Glutamatergic neuron (in vitro differentiated cells): ENCODE results near the gene KLK2. TPM values are rescaled to one million over a fixed set of nuclear protein-coding genes. Genes with fewer than 3 reads are reported as not detected.

Experiments
- DNase-seq: peaks from one replicate; pipeline ENCODE4 v3.0.0; 2022
- H3K27ac Mint-ChIP-seq: one replicate; pipeline ENCODE4 v1.8.0; 2020; ENCODE audit warnings: mild to moderate bottlenecking, mixed read lengths, inconsistent platforms; ENCODE audit not compliant: unreplicated experiment
- H3K27me3 Mint-ChIP-seq: one replicate; pipeline ENCODE4 v1.8.0; 2020; ENCODE audit warnings: mild to moderate bottlenecking, moderate library complexity, mixed read lengths, inconsistent platforms; ENCODE audit not compliant: unreplicated experiment
- H3K36me3 Mint-ChIP-seq: one replicate; pipeline ENCODE4 v1.8.0; 2020; ENCODE audit warnings: mild to moderate bottlenecking, mixed read lengths, inconsistent platforms; ENCODE audit not compliant: unreplicated experiment
- H3K4me1 Mint-ChIP-seq: one replicate; pipeline ENCODE4 v1.8.0; 2020; ENCODE audit warnings: mild to moderate bottlenecking, low read depth, mixed read lengths, inconsistent platforms; ENCODE audit not compliant: unreplicated experiment
- H3K4me3 Mint-ChIP-seq: one replicate; pipeline ENCODE4 v1.8.0; 2020; ENCODE audit warnings: mild to moderate bottlenecking, mixed read lengths, inconsistent platforms; ENCODE audit not compliant: unreplicated experiment
- H3K9me3 Mint-ChIP-seq: one replicate; pipeline ENCODE4 v1.8.0; 2020; ENCODE audit warnings: mild to moderate bottlenecking, moderate library complexity, mixed read lengths, inconsistent platforms; ENCODE audit not compliant: unreplicated experiment
- total RNA-seq: library from RNA; stranded (reverse); fragmentation: NEBNext Ultra II Directional; extraction: Animal tissue kit (Norgen Biotek cat#: 25700); gene quantifications from one replicate; pipeline ENCODE4 v1.2.1, GENCODE V29; 2021; ENCODE audit not compliant: unreplicated experiment
- TF ChIP-seq, protein P1 (sequence below): fragments of 200-600 bp; sonication (generic); IDR thresholded peaks from one replicate; pipeline ENCODE4 v1.5.0; 2021; ENCODE audit not compliant: partially characterized antibody, unreplicated experiment

Gene KLK2
- total RNA-seq, 1 donor from 2014 or later, result not detected

DNA sequence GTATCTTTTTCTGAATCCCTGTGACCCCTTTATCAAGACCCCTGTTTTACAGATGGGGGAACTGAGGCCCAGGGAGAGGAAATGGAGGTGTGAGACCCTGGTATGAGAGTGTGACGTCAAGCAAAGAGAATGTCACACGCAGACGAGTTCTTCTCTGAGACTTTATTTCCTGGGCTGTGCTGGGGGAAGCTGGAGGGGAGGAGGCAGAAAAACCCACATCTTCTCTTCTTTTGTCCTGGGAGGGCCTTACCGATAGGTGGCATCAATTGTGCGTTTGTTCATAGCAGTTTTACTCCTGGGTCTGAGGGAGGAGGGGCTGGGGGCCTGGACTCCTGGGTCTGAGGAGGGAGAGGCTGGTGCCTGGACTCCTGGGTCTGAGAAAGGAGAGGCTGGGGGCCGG is 35.0 kb upstream of the KLK2 start:
- Mint-ChIP-seq H3K27me3 (peaks cover 10% of the 10 kb centered on the region), H3K4me1 (no peaks in the 10 kb centered on the region), H3K4me3 (no peak overlapping the region), H3K36me3 (peaks cover 7% of the 10 kb centered on the region), H3K9me3 (peaks cover 15% of the 10 kb centered on the region), H3K27ac (no peak overlapping the region)
- TF ChIP-seq, protein P1, sequence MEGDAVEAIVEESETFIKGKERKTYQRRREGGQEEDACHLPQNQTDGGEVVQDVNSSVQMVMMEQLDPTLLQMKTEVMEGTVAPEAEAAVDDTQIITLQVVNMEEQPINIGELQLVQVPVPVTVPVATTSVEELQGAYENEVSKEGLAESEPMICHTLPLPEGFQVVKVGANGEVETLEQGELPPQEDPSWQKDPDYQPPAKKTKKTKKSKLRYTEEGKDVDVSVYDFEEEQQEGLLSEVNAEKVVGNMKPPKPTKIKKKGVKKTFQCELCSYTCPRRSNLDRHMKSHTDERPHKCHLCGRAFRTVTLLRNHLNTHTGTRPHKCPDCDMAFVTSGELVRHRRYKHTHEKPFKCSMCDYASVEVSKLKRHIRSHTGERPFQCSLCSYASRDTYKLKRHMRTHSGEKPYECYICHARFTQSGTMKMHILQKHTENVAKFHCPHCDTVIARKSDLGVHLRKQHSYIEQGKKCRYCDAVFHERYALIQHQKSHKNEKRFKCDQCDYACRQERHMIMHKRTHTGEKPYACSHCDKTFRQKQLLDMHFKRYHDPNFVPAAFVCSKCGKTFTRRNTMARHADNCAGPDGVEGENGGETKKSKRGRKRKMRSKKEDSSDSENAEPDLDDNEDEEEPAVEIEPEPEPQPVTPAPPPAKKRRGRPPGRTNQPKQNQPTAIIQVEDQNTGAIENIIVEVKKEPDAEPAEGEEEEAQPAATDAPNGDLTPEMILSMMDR, result no peak
- DNase-seq, result no peak

DNA sequence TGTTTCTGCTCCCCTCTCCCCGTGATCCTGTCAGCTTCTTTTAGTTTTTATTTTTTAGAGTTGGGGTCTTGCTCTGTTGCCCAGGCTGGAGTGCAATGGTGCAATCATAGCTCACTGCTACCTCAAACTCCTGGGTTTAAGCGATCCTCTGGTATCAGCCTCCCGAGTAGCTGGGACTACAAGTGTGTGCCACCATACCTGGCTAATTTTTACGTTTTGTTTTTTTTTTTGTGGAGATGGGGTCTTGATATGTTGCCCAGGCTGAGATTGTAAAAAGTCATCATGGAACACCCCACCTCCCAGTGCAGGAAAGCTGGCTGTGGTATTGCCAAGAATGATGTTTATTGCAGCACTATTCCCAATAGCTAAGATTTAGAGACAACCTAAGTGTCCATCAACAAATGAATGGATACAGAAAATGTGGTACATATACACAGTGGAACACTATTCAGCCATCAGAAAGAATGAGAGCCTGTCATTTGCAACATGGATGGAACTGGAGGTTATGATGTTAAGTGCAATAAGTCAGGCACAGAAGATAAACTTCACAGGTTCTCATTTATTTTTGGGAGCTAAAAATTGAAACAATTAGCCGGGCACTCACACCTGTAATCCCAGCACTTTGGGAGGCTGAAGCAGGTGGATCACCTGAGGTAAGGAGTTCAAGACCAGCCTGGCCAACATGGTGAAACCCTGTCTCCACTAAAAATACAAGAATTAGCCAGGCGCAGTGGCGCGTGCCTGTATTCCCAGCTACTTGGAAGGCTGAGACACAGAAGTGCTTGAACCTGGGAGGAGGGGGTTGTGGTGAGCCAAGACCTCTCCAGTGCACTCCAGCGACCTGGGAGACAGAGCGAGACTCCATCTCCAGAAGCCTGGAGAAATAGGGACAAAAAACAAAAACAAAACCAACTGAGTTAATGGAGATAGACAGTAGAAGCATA is 33.3 kb upstream of the KLK2 start:
- no peak overlapping the region for H3K4me3 Mint-ChIP-seq

DNA sequence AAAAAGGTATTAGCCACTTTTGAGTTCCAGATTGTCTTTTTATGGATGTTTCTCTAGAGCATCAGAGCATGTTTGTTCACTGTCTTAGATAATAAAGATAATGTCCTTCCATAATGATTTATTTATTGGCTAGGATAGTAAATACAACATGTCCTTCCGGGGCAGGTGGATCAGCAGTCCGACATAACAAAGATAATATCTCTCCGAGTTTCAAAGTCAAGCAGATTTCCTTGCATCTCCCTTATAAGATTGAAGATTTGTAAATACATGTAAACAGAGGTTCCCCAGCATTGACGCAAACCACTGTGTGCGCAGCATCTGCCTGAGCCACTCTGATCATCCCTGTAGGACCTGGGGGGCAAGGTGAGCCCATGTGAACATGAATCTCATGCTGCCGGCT is 31.1 kb upstream of the KLK2 start:
- TF ChIP-seq, protein P1, result no peak
- Mint-ChIP-seq H3K4me1 (no peaks in the 10 kb centered on the region), H3K4me3 (no peak overlapping the region), H3K27ac (no peak overlapping the region), H3K36me3 (peaks cover 14% of the 10 kb centered on the region), H3K9me3 (peaks cover 18% of the 10 kb centered on the region), H3K27me3 (peaks cover 9% of the 10 kb centered on the region)
- DNase-seq, result no peak

More for the DNA sequence above, 33.3 kb upstream of the KLK2 start:
- TF ChIP-seq, protein P1, result no peak
- H3K36me3 Mint-ChIP-seq, result peaks cover 14% of the 10 kb centered on the region
- H3K9me3 Mint-ChIP-seq, result peaks cover 24% of the 10 kb centered on the region
- DNase-seq, result no peak
- no peaks in the 10 kb centered on the region for H3K4me1 Mint-ChIP-seq
- peaks cover 13% of the 10 kb centered on the region for H3K27me3 Mint-ChIP-seq
- no peak overlapping the region for H3K27ac Mint-ChIP-seq

DNA sequence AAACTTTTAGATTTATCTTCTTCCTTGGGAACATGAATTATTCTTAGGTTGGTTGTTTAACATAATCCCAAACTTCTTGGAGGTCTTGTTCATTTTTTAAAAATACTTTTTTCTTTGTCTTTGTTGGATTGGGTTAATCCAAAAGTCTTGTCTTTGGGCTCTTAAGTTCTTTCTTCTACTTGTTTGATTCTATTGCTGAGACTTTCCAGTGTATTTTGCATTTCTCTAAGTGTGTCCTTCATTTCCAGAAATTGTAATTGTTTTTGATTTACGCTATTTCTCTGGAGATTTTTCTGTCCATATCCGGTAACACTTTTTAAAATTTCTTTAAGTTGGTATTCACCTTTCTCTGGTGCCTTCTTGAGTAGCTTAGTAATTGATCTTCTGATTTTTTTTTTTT is 30.0 kb upstream of the KLK2 start:
- Mint-ChIP-seq H3K36me3 (peaks cover 14% of the 10 kb centered on the region), H3K4me1 (no peaks in the 10 kb centered on the region), H3K27me3 (peaks cover 9% of the 10 kb centered on the region), H3K4me3 (no peak overlapping the region), H3K27ac (no peak overlapping the region), H3K9me3 (peaks cover 15% of the 10 kb centered on the region)
- TF ChIP-seq, protein P1, result no peak
- no peak for DNase-seq

DNA sequence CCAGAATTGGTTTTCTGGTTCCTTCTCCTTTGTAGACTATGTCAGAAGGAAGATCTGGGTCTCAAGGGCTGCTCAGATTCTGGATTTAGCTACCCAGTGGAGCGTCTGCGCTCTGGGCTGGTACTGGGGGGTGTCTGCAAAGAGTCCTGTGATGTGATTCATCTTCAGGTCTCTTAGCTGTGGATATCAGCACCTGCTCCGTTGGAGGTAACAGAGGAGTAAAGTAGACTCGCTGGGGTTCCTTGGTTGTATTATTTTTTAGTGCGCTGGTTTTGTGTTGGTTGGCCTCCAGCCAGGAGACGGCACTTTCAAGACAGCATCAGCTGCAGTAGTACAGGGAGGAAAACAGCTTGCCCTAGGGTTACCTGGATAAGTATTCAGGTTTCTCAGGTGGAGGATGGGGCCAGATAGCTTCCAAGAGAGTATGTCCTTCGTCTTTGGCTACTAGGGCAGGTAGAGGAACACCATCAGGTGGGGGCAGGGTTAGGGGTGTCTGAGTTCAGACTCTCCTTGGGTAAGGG is 29.5 kb upstream of the KLK2 start:
- Mint-ChIP-seq H3K27ac (no peak overlapping the region), H3K27me3 (peaks cover 9% of the 10 kb centered on the region), H3K36me3 (peaks cover 14% of the 10 kb centered on the region), H3K4me1 (no peaks in the 10 kb centered on the region), H3K4me3 (no peak overlapping the region), H3K9me3 (peaks cover 15% of the 10 kb centered on the region)
- TF ChIP-seq, protein P1, result no peak
- no peak for DNase-seq
